GM21786 (cell line): ENCODE measurements around the gene C1orf198.

Experiments used
- ATAC-seq: cut with Tn5 transposase; IDR thresholded peaks from one replicate; pipeline ENCODE4 v1.9.1; 2021; ENCODE audit not compliant: unreplicated experiment

C1orf198 gene

GRCh38 chr1:230812568-230812967, 55.8 kb downstream of the C1orf198 start:
- ATAC-seq, result no peak

- ATAC-seq, result no peak
Measured at GRCh38 chr1:230809256-230809990, 58.9 kb downstream of the C1orf198 start.

- ATAC-seq, result no peak
Measured at GRCh38 chr1:230808281-230808872, 59.9 kb downstream of the C1orf198 start.

GRCh38 chr1:230807561-230808280, 60.6 kb downstream of the C1orf198 start:
- ATAC-seq, result no peak

GRCh38 chr1:230807029-230807428, 61.3 kb downstream of the C1orf198 start:
- no peak for ATAC-seq

- no peak for ATAC-seq
Measured at GRCh38 chr1:230806552-230806951, 61.8 kb downstream of the C1orf198 start.

- no peak for ATAC-seq
Measured at GRCh38 chr1:230804396-230804795, 63.9 kb downstream of the C1orf198 start.

GRCh38 chr1:230800891-230801840, 67.2 kb downstream of the C1orf198 start:
- ATAC-seq, result no peak

GRCh38 chr1:230798491-230798890, 69.8 kb downstream of the C1orf198 start:
- no peak for ATAC-seq

- no peak for ATAC-seq
Measured at GRCh38 chr1:230797942-230798365, 70.4 kb downstream of the C1orf198 start.

GRCh38 chr1:230797376-230797920, 70.9 kb downstream of the C1orf198 start:
- no peak for ATAC-seq

- ATAC-seq, result no peak
Measured at GRCh38 chr1:230796626-230797025, 71.7 kb downstream of the C1orf198 start.

GRCh38 chr1:230794871-230795605, 73.3 kb downstream of the C1orf198 start:
- ATAC-seq, result no peak

- ATAC-seq, result no peak
Measured at GRCh38 chr1:230794431-230794830, 73.9 kb downstream of the C1orf198 start.

- ATAC-seq, result no peak
Measured at GRCh38 chr1:230793463-230793745, 74.9 kb downstream of the C1orf198 start.

- ATAC-seq, result no peak
Measured at GRCh38 chr1:230792691-230793462, 75.4 kb downstream of the C1orf198 start.

GRCh38 chr1:230791986-230792564, 76.2 kb downstream of the C1orf198 start:
- no peak for ATAC-seq

- ATAC-seq, result no peak
Measured at GRCh38 chr1:230790026-230790425, 78.3 kb downstream of the C1orf198 start.
